Upper lobe of left lung (tissue), 6 donors: ENCODE measurements around the gene CEP170B. TPM values are rescaled to one million over a fixed set of nuclear protein-coding genes. Genes with fewer than 3 reads are reported as not detected.

ENCODE experiments used
- ATAC-seq, 2 donors: fragments of 200-7000 bp; cut with Tn5 transposase; one replicate each; pipeline ENCODE4 v1.9.1; 2022; ENCODE audit warnings: mild to moderate bottlenecking in 2 of 2, moderate library complexity in 2 of 2; ENCODE audit not compliant: low FRiP score in 2 of 2
- DNase-seq, 2 donors: peaks; one replicate each; pipeline ENCODE4 v3.0.0-alpha.2; 2019 to 2020
- H3K27ac ChIP-seq, 4 donors: fragments of 200-600 bp; sonication (generic); one replicate each; pipeline ENCODE4 v1.5.1; 2016 to 2019
- H3K27me3 ChIP-seq, 4 donors: fragments of 200-600 bp; sonication (generic); one replicate each; pipeline ENCODE4 v1.5.1; 2017 to 2019
- H3K36me3 ChIP-seq, 4 donors: fragments of 200-600 bp; sonication (generic); one replicate each; pipeline ENCODE4 v1.5.1; 2016 to 2019
- H3K4me1 ChIP-seq, 4 donors: fragments of 200-600 bp; sonication (generic); one replicate each; pipeline ENCODE4 v1.5.1; 2018 to 2019
- H3K4me3 ChIP-seq, 4 donors: fragments of 200-600 bp; sonication (generic); one replicate each; pipeline ENCODE4 v1.5.1; 2017 to 2019; ENCODE audit warnings: mild to moderate bottlenecking in 2 of 4, moderate library complexity in 1 of 4
- H3K9me3 ChIP-seq, 4 donors: fragments of 200-600 bp; sonication (generic); one replicate each; pipeline ENCODE4 v1.5.1; 2018 to 2019
- EP300 ChIP-seq, 4 donors: sonication (generic); formaldehyde crosslinking; IDR thresholded peaks; one replicate each; pipeline ENCODE4 v1.5.1; 2017; ENCODE audit warnings: antibody characterized with exemption in 4 of 4, control low read depth in 2 of 4
- POLR2A ChIP-seq, 4 donors: fragments of 450-650 bp; IDR thresholded peaks; one replicate each; pipeline ENCODE4 v1.5.1; 2016 to 2017; ENCODE audit warnings: antibody characterized with exemption in 4 of 4, mild to moderate bottlenecking in 2 of 4
- POLR2AphosphoS5 ChIP-seq, 2 donors: sonication (generic); formaldehyde crosslinking; IDR thresholded peaks; one replicate each; pipeline ENCODE4 v1.5.1; 2017; ENCODE audit warnings: antibody characterized with exemption in 2 of 2
- WGBS, 2 donors: methylation state at CpG; one replicate each; pipeline ENCODE4 v1.1.5; 2017 to 2018; 5-methylcytosine and 5-hydroxymethylcytosine counted together
- total RNA-seq, 6 donors: library from RNA; depleted of rRNA in 4 of 6; stranded (reverse); fragments of >200 nt in 4 of 6; gene quantifications; one replicate each; pipeline versions ENCODE4 v1.1.0 to v1.2.1, GENCODE V29; 2016 to 2021
- TF ChIP-seq, protein P1 (sequence below), 6 experiments: fragments of 450-650 bp in 4 of 6; fragments of 200-600 bp in 2 of 6; sonication (generic) in 2 of 6; IDR thresholded peaks; one replicate each; pipeline ENCODE4 v1.5.1; 2016 to 2019; ENCODE audit warnings: antibody characterized with exemption in 6 of 6
- donor health status: DM: no; HTN: no; CAD: no; lungs with moderate emphysema.
- donor health status: DM: no; HTN: yes; CAD: no; lungs with severe emphysema.

The CEP170B gene
- total RNA-seq, 6 donors from 2014 or later = 24.2 to 57.8 (median 35.6) TPM

- TF ChIP-seq, protein P1, sequence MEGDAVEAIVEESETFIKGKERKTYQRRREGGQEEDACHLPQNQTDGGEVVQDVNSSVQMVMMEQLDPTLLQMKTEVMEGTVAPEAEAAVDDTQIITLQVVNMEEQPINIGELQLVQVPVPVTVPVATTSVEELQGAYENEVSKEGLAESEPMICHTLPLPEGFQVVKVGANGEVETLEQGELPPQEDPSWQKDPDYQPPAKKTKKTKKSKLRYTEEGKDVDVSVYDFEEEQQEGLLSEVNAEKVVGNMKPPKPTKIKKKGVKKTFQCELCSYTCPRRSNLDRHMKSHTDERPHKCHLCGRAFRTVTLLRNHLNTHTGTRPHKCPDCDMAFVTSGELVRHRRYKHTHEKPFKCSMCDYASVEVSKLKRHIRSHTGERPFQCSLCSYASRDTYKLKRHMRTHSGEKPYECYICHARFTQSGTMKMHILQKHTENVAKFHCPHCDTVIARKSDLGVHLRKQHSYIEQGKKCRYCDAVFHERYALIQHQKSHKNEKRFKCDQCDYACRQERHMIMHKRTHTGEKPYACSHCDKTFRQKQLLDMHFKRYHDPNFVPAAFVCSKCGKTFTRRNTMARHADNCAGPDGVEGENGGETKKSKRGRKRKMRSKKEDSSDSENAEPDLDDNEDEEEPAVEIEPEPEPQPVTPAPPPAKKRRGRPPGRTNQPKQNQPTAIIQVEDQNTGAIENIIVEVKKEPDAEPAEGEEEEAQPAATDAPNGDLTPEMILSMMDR (IDR thresholded peaks at IDR 0.05) = no peak
- TF ChIP-seq POLR2AphosphoS5 (IDR thresholded peaks at IDR 0.05) (no peak), EP300 (IDR thresholded peaks at IDR 0.05) (no peak), POLR2A (IDR thresholded peaks at IDR 0.05) (no peak)
- no peak overlapping the region for H3K27ac ChIP-seq
- DNase-seq = peak in 1 of 2 donors; percentile 75
- H3K4me1 ChIP-seq = peaks cover 0 to 11% (median 5%) of the 10 kb centered on the region in 4 donors
- ATAC-seq = no peak
- no peak overlapping the region for H3K4me3 ChIP-seq
- WGBS, 2 donors = 86 to 90% methylated on average over 7 to 13 of the region's 13 CpGs
- H3K9me3 ChIP-seq = no peaks in the 10 kb centered on the region
- peaks cover 0 to 11% (median 4%) of the 10 kb centered on the region in 4 donors for H3K36me3 ChIP-seq
- H3K27me3 ChIP-seq = no peaks in the 10 kb centered on the region
These were observed 8.4 kb downstream of the CEP170B start for GRCh38 chr14:104873380-104874055.

GRCh38 chr14:104874110-104874531, 9.1 kb downstream of the CEP170B start:
- peaks cover 0 to 15% (median 5%) of the 10 kb centered on the region in 4 donors for H3K36me3 ChIP-seq
- WGBS, 2 donors = 77 to 94% methylated on average over 8 of the region's 8 CpGs
- peaks cover 0 to 11% (median 5%) of the 10 kb centered on the region in 4 donors for H3K4me1 ChIP-seq
- DNase-seq = no peak
- no peak overlapping the region for H3K4me3 ChIP-seq
- no peak for TF ChIP-seq POLR2A (IDR thresholded peaks at IDR 0.05)
- no peak for TF ChIP-seq EP300 (IDR thresholded peaks at IDR 0.05)
- ATAC-seq = no peak
- H3K9me3 ChIP-seq = no peaks in the 10 kb centered on the region
- H3K27ac ChIP-seq = no peak overlapping the region
- H3K27me3 ChIP-seq = no peaks in the 10 kb centered on the region

DNA sequence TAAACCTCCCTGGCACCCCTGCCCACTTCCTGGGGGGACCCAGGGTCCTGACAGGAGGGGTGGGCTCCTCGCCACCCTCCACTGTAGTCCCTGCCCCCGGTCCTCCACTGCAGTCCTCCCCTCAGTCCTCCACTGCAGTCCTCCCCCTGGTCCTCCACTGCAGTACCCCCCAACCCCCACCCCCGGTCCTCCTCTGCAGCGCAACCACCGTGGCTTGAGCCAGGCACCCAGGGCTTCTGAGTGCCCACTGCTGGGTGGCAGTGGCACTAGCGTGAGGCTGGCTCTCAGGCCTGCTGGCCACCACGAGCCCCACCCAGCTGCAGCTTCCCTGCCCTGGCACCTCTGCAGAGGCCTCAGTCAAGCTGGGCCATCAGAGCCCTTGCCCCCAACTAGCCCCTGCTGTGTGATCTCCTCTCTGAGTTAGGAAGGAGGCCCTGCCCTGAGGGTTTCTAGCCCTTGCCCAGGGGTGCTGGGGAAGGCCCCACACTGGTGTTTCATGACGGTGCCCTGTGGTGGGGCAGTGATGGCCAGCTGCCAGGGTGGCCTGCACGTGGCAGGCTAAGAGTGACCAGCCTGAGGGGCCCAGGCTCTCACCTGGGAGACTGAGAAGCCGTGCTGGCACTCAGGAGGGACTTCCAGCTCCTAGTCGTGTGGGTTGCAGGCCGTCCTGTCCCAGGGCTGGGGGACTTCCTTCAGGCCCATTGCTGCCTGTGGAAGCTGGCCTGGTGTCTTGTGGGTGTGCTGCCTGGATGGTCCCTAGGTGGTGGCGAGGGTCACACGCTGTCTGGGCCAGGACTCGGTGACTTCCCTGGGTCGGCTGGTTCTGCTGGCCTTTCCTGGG, 9.7 kb downstream of the CEP170B start:
- Histone ChIP-seq H3K9me3 (no peaks in the 10 kb centered on the region), H3K27ac (no peak overlapping the region), H3K4me1 (peaks cover 0 to 11% (median 5%) of the 10 kb centered on the region in 4 donors), H3K27me3 (no peaks in the 10 kb centered on the region), H3K4me3 (no peak overlapping the region), H3K36me3 (peaks cover 0 to 14% (median 5%) of the 10 kb centered on the region in 4 donors)
- 87 to 94% methylated on average over 2 to 16 of the region's 16 CpGs for WGBS, 2 donors
- ATAC-seq = no peak
- DNase-seq = peak in 1 of 2 donors; percentile 54
- TF ChIP-seq EP300 (IDR thresholded peaks at IDR 0.05) = no peak
- no peak for TF ChIP-seq POLR2A (IDR thresholded peaks at IDR 0.05)
- TF ChIP-seq, protein P1 (IDR thresholded peaks at IDR 0.05) = no peak
- no peak for TF ChIP-seq POLR2AphosphoS5 (IDR thresholded peaks at IDR 0.05)

DNA sequence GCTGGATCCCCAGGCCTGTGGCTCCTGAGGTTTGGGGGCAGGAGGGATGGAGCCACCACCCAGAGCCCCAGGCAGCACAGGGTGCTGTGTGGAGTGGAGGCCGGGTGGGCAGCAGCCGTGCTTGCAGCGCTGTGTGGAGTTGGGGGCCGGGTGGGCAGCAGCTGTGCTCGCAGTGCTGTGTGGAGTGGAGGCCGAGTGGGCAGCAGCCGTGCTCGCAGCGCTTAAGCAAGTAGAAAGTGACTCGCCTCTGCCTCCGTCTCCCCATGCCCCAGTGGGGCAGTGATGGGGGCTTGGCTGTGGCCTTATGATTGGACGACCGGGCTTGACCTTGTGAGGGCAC, 10.3 kb downstream of the CEP170B start:
- Histone ChIP-seq H3K27me3 (no peaks in the 10 kb centered on the region), H3K27ac (no peak overlapping the region), H3K4me1 (peaks cover 0 to 11% (median 5%) of the 10 kb centered on the region in 4 donors), H3K4me3 (no peak overlapping the region), H3K9me3 (no peaks in the 10 kb centered on the region), H3K36me3 (peaks cover 0 to 17% (median 8%) of the 10 kb centered on the region in 4 donors)
- TF ChIP-seq, protein P1 (IDR thresholded peaks at IDR 0.05) = no peak
- TF ChIP-seq POLR2AphosphoS5 (IDR thresholded peaks at IDR 0.05) (no peak), EP300 (IDR thresholded peaks at IDR 0.05) (no peak), POLR2A (IDR thresholded peaks at IDR 0.05) (no peak)
- 80 to 96% methylated on average over 1 to 13 of the region's 13 CpGs for WGBS, 2 donors
- DNase-seq (peak in 1 of 2 donors; percentile 64), ATAC-seq (no peak)

GRCh38 chr14:104875811-104876210, 10.7 kb downstream of the CEP170B start:
- TF ChIP-seq POLR2AphosphoS5 (IDR thresholded peaks at IDR 0.05) (no peak), EP300 (IDR thresholded peaks at IDR 0.05) (no peak), POLR2A (IDR thresholded peaks at IDR 0.05) (no peak)
- TF ChIP-seq, protein P1 (IDR thresholded peaks at IDR 0.05) = no peak
- peaks cover 0 to 21% (median 10%) of the 10 kb centered on the region in 4 donors for H3K36me3 ChIP-seq
- no peak for ATAC-seq
- WGBS, 2 donors = 90% methylated on average over 8 of the region's 8 CpGs; no CpG with 5 or more reads in 1 of the 2 donors
- peaks cover 0 to 11% (median 5%) of the 10 kb centered on the region in 4 donors for H3K4me1 ChIP-seq
- peak in 1 of 2 donors; percentile 73 for DNase-seq
- H3K27me3 ChIP-seq = no peaks in the 10 kb centered on the region
- no peaks in the 10 kb centered on the region for H3K9me3 ChIP-seq
- H3K27ac ChIP-seq = no peak overlapping the region
- no peak overlapping the region for H3K4me3 ChIP-seq
